Hepatic stellate cell (primary cell): Measurements from ENCODE around the gene BSPRY.
A peak's percentile ranks its signal among the peaks of the same experiment; 100 is the strongest.

Experiments
- DNase-seq: peaks from one replicate; pipeline ENCODE4 v3.0.0; 2011; ENCODE audit warnings: low spot score

Gene BSPRY

GRCh38 chr9:113349445-113350094 lies at the start of gene BSPRY:
Gene BSPRY (plus strand): TSS chr9:113349541. CDS start chr9:113349580, 39 bp downstream.
- no peak for DNase-seq

DNA sequence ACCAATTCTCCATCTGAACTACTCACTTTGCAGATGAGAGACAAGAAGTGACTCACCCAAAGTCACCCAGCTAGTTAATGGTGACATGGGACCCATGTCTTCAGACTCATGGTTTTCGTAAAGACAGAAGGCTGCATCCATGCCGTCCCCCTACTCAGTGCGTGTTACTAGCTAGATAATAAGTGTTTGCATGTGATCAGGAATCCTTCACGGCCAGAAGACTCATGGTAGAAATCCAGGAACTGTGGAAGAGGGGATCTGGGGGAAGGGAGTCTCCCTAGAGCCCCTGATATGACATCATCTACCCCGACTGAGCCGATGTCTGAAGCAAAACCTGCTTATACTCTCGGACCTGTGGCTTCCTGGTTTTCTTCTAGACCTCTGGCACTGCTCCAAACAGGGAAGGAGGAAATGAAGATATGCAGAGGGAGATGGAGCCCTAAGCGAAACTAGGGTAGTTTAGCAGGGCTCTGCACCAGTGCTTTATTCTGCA lies 49.5 kb upstream of the BSPRY start:
- DNase-seq, result peak; percentile 21

GRCh38 chr9:113301548-113301947 lies 47.8 kb upstream of the BSPRY start:
- DNase-seq, result no peak

- no peak for DNase-seq
Measured at GRCh38 chr9:113302792-113303418, 46.4 kb upstream of the BSPRY start, which contains the start of gene RNF183. Gene RNF183 (minus strand): TSS chr9:113303376. CDS start chr9:113298184, 5,192 bp downstream.

- no peak for DNase-seq
Measured at GRCh38 chr9:113306566-113306965, 42.8 kb upstream of the BSPRY start.

DNA sequence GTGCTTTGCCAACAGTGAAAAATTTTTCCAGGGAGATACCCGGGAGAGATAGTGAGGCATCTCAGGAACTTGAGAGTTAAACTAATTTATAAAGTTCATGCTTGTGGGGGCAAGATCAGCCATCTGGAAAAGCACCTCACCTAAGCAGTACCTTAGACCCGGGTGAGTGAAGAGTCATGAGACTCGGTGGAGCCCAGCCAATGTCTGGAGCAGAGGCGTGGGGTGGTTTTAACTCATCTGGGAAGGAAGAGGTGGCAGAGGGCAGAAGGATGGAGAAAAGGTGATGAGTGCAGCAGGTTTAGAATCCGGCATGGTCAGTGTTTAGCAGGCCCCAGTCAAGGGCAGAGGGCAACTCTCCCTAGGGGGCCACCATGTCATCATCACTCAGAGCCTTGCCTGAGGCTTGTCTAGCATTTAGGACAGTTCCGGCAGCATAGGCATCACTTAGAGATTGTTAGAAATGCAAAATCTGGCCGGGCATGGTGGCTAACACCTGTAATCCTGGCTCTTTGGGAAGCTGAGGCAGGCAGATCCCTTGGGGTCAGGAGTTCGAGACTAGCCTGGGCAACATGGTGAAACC lies 41.9 kb upstream of the BSPRY start:
- DNase-seq, result no peak

DNA sequence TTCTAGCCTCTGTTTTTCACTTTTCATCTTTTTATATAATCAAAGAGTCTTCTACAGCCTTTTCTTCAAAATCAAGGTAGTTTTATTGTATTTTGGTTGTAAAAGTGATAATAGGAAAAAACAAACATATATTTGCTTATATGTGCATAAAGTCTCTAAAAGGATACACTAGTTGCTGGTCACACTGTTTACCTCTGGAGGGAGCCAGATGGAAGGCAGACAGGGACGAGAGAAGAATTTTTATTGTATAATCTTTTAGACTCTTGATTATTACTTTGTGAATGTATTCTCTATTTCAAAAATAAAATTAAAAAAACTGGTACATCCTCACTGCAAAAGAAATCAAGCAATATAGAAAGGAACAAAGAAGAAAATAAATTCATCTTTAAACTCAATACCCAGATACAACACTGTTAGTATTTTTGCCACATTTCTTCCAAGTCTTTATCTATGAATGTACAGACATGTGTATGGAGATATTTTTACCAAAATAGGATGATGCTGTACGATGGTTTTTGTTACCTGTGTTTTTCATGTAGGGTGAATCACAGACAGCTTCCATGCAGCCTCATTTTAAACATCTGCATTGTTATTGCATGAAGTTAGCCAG lies 40.0 kb upstream of the BSPRY start:
- peak; percentile 40 for DNase-seq

DNA sequence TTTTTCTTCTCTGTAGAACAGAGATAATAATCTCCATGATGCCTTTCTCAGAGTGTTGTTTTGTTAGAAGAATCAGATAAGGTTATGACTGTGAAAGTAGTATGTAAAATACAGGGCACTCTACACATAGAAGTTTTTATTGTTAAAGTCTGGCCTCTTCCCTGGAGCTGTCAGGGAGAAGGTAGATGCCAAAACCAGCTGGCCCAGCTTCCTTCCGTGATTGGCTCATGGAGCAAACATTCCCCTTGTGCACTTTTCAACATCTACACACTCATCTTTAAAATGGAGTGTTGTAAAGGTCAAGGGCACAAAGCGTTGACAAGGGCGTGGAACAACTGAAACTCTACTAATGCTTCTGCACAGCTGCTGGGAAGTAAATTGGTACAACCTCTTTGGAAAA lies 38.8 kb upstream of the BSPRY start:
- no peak for DNase-seq

DNA sequence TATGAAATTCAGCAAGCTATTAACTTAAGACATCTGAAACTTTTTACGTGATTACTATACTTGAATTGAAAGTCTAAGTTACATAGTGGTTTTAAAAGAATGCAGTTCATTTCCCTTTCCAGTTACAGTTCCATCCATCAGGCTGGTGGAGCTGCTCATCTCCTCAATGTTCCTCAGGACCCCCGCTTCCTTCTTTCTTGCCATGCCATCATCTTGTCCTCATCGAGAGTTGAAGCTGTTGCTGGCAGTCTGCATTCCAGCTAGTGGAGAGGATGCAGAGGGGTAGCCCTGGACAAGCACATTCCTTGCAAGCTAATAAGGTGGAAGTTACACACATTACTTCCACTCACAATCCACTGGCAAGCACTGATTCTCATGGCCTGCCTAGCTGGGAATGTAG lies 37.4 kb upstream of the BSPRY start:
- DNase-seq, result no peak

- DNase-seq, result no peak
Measured at GRCh38 chr9:113313261-113313660, 36.1 kb upstream of the BSPRY start.

- DNase-seq, result no peak
Measured at GRCh38 chr9:113315231-113315630, 34.1 kb upstream of the BSPRY start.

DNA sequence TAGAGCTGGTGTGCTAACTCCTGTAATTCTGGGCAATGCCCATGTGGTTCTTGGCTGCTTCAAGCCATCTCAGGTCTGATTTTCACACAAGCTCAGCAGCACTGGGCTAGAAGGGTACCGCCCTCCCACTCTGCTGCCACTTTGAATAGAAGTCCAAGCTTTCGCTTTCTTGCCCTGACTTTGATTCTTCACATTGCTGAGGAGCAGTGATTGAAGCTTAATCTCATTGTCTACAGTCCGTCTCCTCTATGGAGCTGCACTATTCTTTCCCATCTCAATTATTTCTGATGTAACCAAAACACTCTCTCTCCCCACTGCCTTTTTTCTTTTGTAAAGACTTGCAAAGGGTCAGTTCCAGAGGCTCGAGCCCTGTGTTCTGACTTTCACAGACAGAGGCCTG lies 33.3 kb upstream of the BSPRY start:
- no peak for DNase-seq

DNA sequence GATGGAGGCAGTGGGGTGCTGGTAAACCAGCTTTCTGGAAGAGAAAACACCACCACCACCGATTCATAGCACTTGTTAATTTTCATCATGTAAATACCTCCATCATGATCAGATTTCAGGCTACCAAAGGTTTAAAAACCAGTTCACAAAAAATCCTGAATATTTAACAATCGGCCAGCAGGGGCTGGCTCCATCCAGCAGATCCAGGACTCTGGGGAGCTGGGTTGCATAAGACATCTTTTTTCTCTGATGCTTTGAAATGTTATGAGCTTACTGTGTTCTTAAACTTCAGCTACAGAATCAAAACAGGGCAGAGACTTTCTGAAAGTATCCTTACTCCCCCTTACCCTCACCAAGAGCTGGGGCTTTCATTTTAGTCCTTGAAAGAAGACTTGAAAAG lies 31.6 kb upstream of the BSPRY start:
- DNase-seq, result no peak

DNA sequence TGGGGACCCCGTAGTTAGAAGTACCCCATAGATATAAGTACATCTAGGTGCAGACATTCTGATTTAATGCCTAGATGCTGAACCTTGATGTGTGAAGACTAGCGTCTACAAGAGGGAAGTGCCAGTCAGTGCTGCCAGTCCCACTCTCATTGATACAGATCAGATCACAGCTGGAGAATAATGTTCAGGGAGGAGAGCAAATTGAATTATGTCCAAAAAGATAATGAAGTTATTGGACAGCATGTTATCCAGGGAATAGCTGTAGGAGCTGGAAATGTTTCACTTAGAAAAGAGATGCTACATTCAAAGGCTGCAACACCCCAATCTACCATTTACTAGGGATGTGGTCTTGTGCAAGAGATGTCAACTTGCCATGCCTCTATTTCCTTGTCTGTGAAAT lies 30.3 kb upstream of the BSPRY start:
- DNase-seq, result no peak

- DNase-seq, result no peak
Measured at GRCh38 chr9:113320051-113320450, 29.3 kb upstream of the BSPRY start.

DNA sequence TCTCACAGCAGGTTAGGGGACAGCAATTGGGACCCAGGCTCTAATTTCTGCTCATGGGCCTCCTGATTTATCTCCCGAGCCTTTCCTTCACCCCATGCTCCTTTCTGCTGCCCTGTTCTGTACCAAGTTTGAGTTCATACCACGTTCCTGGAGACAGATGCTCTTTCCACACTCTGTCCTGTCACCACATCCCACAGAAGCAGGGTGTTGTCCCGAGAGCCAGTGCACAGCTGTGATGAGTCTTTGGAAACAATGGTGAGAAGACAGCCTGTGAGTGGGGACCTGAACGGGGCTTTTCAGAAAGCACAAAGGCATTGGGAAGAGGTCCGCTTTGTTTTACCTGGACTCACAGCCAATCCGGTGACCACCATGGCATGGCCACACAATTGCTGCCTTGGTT lies 26.7 kb upstream of the BSPRY start:
- DNase-seq, result no peak

- DNase-seq, result no peak
Measured at GRCh38 chr9:113326230-113326629, 23.1 kb upstream of the BSPRY start.

DNA sequence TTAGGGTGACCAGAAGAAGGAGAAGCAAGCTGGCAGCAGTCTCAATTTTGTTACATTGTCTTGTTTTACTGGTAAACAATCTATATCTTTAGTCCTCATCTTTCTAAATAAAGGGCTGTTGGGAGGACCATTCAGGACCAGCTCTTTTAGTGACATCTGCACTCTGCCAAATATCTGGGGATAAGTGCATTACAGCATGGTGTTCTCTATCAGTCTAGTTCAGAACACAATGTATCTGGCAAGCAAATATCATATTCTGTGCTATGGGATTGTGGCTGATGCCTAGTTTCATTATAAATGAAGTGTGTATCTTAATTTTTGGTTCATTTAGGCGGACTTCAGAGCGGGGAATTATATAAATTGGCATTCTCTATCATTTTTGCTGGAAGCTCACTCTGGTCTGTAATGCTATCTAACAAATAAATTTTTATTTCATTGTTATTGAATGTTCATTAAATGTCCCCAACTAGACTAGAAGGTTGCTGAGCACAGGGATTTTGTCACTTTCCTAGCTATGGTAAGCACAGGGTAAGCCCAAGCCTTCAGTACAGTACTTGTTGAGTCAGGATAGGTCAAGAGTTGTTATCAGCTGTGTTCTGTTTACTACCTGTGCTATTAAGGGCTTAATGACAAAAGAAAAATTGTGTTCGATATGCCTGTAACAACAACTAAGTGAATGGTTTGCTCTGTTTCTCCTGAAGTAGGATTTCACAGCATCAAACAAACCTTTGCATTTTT lies 21.1 kb upstream of the BSPRY start:
- no peak for DNase-seq

DNA sequence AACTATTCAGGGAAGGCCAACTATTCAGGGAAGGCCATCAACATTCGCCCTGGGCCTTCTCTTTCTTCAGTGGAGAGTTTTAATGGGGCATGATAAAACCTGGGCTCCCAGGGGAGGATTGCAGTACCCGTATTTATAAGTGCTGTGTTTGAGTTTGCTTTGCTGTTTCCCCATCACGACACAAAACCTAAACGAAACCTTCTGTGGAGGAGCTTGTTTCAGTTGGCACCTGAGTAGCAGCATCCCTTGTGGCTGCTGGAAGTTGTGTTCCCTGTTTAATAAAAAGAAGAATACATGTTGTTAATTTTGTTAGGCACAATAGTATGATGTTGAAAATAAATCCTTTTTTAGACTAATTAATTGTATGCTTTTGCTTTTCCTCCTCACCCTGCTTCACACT lies 17.6 kb upstream of the BSPRY start:
- DNase-seq, result no peak

DNA sequence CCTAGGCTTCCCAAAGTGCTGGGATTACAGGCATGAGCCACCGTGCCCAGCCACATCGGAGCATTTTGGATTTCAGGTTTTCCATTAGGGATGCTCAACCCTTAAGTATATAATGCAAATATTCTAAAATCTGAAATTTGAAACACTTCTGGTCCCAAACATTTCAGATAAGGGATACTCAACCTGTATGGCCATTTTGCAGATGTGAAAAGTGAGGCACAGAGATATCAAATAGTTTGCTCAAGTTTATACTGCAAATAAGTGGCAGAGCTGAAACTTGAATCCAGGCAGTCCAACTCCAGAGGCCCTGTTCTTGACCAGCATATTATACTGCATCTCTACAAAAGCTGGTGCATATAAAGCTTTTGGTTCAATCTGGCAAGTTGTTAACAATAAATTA lies 11.6 kb upstream of the BSPRY start:
- no peak for DNase-seq

DNA sequence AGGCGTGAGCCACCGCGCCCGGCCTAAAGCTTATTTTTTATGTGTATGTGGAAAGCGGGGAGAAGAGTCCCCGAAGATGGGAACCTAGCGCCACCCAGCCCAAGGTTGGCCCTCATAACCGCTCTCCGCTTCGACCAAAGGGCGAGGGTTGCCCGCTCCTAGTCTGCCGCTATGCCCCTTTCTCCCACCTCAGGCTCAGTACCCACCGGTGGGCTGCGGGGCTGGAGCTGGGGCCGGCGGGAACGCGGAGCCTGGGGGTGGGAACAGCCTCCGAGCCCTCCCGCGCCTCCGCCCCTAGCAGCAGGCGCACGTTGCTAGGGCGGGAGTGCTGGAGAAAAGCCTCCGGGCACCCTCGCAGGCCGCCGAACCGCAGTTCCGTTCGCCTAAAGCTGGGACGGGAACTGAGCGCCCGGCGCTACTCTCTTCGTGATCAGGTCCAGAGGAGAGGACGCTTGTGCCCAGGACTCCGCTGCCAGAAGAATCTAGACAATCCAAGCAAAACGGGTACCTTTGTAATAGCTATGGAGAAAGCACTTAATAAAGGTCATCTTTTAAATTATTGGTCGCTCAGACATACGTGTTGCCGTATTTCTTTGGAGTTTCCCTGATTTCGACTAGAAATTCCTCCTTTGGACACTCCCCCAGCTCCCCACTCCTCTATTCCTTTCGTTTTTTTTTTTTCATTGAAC lies 9.2 kb upstream of the BSPRY start, which contains the start of gene WDR31:
Gene WDR31 (minus strand): TSS at position 265 of the 689 bp plus-strand sequence. CDS start 8,253 bp downstream, outside the sequence.
- peak; percentile 94 for DNase-seq
